T follicular helper cell (primary cell): Measurements from ENCODE around the gene KLHL10.
"Not testable (repeated sequence)": the region's sequence is repeated elsewhere in the genome, so short reads cannot be mapped to it uniquely, and the experiment has no call there.

Source experiments
- DNase-seq: peaks from one replicate; pipeline ENCODE4 v3.0.0-alpha.2; 2020; ENCODE audit warnings: low read depth

KLHL10 gene

DNA sequence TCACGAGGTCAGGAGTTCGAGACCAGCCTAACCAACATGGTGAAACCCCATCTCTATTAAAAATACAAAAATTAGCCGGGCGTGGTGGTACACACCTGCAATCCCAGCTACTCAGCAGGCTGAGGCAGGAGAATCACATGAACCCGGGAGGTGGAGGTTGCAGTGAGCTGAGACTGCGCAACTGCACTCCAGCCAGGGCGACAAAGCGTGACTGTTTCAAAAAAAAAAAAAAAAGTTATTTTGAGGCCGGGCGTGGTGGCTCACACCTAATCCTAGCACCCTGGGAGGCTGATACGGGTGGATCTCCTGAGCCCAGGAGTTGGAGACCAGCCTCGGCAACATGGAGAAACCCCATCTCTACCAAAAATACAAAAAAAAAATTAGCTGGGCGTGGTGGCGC lies 13.8 kb downstream of the KLHL10 start:
- DNase-seq, result not testable (repeated sequence)

DNA sequence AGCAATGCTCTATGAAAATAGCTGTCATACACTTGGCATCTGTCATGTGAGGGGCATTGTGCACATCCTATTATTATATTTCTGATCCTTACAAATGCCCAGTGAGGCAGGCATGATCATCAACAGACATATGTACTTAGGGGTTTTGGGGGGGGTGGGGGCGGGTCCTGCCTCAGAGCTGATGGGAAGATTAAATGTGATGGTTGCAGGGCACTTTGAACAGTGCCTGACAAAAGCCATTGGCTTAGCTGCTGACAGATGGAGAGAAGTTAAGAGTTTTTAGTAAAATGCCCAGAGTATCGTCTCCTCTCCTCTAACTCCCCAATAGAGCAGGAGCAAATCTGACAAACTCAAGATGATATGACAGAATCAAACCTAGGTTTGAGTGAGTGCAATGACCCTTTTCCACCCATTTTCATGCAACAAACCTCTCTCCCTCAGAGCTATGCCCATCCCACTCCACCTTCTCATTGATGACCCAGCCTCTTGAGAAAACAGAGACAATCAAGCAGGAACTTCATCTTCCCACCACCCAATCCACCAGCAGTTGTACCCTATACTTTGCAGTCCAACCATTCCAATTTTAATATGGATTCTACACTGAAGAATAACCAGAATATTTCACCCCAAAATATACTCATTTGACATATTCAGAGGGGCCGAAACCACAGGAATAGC lies 22.8 kb downstream of the KLHL10 start:
- DNase-seq, result no peak

DNA sequence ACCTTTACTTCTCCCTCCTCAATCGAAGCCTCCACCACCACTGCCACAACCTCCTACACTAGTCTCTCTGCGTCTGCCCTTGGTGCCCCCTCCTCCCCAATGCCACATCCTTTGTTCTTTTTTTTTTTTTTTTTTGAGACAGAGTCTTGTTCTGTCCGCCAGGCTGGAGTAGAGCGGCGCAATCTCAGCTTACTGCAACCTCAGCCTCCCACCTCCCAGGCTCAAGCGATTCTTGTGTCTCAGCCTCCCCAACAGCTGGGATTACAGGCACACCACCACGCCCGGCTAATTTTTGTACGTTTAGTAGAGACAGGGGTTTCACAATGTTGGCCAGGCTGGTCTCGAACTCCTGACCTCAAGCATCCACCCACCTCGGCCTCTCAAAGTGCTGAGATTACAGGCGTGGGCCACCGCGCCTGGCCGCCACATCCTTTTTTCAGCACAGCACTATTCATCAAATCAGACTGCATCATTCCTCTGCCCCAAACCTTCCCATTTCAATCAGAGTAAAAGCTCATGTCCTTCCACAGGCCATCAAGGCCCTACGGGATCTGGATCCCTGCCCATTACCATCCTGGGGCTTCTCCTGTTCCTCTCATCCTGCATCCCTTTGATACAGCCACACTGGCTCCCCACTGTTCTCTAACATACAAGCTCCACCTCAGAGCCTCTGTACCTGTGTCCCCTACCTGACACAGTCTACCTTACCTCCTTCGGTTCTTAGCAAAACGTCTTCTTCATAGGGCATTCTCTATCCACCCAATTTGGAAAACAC lies 25.6 kb downstream of the KLHL10 start:
- DNase-seq, result no peak

DNA sequence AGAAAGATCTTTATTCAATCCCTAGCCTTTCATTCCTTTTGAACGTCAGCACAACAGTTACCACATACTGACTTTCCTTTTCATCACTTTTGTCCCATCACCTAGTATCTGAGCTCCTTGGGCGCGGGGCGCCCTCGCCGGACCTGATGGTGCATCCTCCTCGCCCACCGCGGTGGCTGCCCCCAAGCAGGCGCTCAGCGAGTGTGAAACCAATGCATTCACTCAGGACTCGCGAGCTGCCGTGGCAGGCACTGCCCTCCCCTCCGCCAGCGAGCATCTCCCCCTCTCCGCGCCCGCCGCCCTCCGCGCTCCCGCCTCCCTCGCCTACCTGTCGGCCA lies 26.8 kb downstream of the KLHL10 start:
- DNase-seq, result no peak

DNA sequence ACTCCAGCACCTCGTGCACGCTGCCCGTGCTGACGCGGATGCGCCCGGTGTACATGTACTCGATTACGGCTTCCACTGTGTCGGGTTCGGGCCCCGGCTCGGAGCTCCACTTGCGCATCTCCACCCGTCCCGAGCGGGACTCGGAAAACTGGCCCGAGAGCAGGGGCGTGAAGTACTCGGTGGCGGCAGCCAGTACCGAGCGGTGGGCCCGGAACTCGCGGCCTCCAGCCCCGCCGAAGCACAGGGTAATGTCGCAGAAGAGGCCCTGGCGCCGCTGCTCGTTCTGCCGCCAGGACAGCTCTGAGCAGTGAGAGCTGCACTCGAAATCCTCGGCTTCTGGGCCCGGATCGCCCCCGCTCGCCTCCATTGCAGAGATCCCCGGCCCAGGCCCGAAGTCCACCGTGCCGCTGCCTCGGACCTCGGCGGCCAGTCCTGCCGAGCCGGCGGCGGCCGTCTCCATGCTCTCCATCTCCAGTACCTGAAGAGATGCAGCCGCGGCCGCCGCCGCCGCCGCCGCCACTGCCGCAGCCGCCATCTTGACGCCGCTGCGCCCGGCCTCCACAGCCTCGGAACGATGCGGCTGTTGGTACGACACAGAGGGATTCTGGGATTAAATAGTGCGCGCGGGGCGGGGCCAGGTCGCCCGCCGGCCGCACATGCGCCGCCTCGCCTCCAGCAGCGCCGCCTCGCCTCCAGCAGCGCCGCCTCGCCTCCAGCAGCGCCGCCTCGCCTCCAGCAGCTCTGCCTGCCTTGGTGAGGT lies 27.4 kb downstream of the KLHL10 start, which contains the start of gene KLHL11:
KLHL11 (minus strand) TSS at position 588 of the 760 bp plus-strand sequence; CDS start at position 535, 53 bp downstream.
- peak; percentile 85 for DNase-seq

DNA sequence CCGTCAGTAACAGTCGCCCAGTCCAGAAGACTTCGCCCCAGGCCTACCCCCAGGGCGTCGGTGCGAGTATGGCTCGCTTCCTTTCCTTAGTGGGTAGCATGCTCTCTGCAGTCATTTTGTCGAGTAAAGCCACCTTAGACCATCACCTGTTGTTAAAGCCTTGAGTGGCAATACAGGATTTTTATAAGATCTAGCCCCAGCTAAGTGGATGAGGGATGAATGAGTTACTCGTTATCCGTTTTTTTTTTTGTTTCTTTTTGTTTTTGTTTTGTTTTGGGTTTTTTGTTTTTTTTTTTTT lies 27.9 kb downstream of the KLHL10 start:
- DNase-seq, result no peak

DNA sequence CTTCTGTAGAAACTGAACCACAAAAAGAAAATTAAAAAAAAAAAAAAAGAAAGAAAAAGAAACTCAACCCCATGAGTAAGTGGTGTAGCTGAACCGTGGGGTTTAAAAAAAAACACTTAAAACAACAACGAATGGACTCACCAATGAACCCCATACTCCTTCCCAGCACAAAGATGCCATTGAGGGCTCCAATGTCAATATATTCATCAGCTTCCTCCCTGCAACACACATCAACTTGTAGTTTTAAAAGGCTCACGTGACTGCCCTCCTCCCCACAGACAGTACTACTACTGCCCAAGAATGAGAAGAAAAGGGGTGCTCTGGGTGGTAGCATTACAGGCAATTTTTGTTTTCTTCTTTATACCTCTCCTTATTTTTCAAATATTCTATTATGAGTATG lies 30.9 kb downstream of the KLHL10 start:
- DNase-seq, result no peak

DNA sequence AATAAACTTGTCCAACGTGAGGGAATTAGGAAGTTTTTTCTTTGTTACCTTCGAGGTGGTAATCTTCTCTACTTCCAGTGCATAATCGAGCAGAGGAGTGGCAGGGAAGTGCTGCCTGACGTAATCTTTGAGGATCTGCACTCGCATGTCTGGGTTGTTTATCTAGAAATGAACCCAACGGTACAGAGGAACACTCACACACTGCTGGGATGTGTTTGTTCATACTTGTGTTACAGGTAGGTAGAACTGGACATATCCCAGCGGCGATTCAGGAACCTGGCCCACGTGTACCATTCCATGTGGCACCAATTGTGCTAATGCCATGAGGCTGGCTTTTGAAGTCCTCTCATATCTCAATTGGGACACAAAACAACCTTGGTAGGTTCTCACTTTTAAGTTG lies 31.8 kb downstream of the KLHL10 start:
- no peak for DNase-seq

DNA sequence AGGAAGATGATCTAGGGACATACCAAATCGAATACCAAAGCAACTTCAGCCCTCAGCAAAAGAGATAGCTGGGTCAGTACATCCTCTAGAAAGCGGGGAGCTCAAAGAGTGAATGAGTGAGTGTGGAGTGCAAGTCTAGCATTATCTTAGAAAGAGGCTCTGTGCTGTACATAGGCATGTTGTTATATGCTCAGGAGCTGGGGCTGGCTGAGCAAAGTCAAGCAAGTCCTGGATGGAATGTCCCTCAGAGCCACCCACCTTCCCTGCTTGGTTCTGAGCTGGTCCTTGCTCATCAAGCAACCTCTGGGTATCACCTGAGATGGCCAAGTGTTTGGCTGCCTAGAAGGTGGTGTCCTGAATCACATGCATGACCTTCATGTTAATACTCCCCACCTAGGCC lies 32.5 kb downstream of the KLHL10 start:
- DNase-seq, result no peak

DNA sequence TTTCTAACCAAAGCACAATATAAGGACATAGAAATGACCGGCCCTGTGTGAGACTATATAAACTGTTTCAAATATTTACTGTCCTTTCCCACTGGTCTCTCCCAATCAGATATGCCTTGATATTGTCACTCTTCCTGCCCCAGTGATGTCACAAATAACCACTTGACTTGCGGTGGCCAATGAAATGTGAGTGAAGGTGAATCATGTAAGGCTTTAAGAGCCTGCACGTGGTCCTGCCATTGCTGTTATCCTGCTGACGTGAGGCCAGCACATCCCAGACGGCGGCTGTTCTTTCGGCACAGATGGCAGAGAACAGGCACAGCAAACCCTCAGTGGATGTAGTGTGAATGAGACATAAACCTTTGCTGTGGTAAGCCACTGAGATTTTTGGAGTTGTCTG lies 33.0 kb downstream of the KLHL10 start:
- no peak for DNase-seq

DNA sequence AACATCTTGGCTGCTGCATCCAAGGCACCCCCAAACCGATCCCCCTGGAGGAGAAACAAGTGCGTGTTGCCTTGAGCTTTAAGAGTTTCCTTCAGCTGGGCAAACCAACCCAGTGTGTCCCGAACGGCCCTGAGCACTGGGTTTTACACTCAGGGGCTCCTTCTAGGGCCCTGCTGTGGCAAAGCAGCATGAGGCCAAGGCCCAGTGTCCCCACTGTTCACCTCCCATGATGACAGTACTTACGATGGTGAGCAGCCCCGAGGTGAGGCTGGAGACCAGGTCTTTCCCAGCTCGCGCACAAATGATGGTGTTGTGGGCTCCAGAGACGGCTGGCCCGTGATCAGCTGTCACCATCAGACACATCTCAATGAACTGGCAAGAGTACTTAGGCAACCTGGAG lies 34.2 kb downstream of the KLHL10 start:
- no peak for DNase-seq

DNA sequence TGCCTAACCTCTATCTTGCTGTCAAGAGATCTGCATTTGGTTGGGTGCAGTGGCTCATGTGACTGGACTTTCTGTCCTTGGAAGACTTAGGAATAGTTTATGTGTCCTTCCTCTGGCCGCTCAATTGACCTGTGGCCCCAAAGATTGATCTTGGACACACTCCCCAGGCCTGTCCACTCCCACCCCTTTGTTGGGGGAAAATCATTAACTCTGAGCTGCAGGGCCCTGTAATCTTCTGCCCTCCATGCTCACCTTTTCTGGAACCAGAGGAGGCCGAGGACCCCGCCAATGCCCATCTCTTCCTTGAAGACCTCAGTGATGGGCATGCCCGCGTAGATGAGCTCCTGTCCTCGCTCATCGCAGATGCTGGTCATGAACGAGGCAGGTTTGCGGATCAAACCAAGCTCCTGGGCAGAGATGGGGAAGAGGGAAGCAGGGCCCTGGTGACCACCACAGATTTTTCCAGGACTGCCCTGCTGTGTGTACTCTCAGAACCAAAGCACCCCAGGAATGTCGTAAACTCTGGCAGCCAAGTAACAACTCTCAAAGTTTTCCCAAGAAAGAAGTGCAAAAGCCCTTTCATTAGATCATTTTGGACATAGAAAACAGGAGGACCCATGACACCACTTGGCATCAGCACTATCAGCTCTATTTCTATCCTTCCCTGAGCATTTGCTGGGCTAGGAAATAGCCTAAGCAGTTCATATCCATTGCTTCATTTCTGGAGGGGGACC lies 36.1 kb downstream of the KLHL10 start:
- DNase-seq, result no peak

DNA sequence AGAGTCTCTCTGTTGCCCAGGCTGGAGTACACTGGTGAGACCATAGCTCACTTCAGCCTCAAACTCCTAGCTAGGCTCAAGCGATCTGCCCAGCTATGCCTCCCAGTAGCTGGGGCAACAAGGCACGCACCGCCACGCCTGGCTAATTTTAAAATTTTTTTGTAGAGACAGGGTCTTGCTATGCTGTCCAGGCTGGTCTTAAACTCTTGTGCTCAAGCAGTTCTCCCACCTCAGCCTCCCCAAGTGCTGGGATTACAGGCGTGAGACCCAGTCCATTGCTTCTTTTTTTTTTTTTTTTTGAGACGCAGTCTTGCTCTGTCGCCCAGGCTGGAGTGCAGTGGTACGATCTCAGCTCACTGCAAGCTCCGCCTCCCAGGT lies 36.7 kb downstream of the KLHL10 start:
- DNase-seq, result not testable (repeated sequence)

DNA sequence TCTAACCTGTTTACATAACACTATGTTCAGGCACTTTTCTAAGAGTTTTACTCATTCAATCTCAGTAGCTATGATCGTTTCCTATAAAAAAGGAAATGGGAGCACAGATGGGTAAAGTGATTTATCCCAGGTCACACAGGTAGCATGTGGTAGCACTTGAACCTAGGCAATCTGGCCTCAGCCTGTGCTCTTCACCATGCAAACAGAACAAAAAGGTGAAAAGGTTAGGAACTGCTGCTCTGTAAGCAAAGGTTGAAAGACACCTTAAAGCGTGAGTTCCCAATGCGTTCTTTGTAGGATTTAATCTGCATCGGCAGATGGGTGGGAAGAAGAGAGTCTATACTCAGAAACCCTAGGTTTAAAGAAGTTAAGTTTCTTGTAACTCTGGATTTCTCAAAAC lies 42.5 kb downstream of the KLHL10 start:
- DNase-seq, result no peak

DNA sequence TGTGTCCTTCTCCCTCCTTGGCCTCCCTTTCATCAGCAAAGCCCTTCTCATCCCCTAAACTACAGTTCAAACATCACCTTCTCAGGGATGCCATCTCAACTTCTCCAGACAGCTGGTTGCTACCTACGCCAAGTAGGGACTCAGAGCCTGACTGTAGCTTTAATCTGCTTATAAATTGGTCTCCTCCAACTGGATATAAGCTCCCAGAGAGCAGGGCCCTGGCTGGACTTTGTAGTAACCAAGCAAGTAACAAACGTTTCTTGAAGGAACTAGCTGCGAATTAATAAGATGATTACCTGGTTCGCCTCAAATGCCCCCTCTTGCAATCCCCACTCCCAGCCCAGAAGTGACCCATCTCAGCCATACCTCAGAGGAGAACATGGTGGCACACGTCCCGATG lies 45.1 kb downstream of the KLHL10 start:
- DNase-seq, result no peak

DNA sequence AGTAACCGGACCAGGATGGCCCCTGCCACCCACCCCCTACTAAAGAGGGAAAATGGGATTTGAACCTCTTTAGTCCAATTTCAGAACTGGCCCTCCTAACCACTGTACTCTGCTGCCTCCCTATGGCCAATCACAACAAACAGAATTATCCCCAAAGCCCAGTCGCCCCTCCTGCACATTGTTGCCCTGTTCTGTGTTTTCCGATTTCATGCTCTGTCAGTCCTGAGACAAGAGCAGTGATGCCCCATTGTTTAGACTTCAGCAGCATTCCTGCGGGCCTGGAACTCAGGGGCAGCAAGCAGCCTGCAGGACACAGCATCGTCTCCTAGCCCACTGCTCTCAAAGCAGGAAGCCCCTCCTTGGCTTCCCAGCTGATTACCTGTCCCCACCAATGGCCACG lies 48.1 kb downstream of the KLHL10 start:
- no peak for DNase-seq

DNA sequence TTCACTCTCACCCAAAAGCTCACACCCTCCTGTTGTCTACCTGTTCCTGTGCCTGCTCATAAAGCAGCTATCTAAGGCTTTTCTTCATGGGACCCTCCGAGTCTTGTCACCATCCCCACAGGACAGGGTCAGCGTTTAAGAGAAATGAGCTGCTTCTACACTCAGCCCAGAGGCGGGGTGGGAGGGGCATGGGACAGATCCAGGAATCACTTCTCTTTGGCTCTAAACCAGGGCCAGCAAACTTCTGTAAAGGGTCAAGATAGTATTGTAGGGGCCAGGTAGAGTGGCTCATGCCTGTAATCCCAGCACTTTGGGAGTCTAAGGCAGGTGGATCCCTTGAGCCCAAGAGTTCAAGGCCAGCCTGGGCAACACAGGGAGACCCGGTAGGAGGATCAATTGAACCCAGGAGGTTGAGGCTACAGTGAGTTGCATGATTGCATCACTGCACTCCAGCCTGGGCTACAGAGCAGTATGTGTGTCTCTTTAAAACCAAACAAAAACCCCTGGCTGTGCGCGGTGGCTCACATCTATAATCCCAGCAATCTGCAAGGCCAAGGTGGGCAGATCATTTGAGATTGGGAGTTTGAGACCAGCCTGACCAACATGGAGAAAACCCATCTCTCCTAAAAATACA lies 50.8 kb downstream of the KLHL10 start:
- DNase-seq, result no peak

DNA sequence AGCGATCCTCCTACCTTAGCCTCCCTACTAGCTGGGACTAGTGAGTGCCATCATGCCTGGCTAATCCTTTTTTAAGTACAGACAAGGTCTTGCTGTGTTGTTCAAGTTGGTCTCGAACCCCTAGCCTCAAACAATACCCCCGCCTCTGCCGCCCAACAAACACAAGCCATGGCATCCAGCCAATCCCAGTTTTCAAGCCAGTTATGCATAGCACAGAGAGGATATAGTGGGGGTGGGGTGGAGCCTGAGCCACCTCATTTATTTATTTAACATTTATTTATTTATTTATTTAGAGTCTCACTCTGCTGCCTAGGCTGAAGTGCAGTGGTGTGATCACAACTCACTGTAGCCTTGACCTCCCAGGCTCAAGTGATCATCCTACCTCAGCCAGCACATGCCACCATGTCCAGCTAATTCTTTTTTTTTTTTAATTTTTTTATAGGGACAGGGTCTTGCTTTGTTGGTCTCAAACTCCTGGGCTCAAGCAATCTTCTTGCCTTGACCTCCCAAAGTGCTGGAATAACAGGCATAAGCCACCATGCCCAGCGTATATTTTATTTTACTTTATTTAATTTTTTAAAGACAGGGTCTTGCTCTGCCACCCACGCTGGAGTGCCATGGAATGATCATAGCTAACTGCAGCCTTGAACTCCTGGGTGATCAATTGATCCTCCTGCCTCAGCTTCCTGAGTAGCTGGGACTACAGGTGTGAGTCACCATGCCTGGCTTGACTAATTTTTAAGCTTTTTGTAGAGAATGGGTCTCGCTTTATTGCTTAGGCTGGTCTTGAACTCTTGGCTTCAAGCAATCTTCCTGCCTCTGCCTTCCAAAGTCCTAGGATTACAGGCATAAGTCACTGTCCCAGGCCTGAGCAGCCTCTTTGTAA lies 53.8 kb downstream of the KLHL10 start:
- no peak for DNase-seq

DNA sequence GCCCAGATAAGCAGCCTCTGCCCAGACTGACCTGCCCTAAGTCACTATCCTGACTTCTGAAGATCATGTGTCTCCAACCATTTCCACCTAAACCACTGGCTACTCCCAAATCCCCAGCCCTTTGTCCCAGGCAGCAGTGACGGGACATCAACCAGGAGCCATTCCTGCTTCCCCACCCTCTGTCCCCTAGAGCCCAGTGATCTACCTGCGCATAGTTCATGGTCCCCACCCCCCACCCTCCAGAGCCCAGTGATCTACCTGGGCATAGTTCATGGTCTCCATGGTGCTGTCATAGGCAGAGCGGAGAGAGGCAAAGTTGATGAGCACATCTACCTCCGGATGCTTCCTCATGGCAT lies 54.4 kb downstream of the KLHL10 start:
- no peak for DNase-seq

DNA sequence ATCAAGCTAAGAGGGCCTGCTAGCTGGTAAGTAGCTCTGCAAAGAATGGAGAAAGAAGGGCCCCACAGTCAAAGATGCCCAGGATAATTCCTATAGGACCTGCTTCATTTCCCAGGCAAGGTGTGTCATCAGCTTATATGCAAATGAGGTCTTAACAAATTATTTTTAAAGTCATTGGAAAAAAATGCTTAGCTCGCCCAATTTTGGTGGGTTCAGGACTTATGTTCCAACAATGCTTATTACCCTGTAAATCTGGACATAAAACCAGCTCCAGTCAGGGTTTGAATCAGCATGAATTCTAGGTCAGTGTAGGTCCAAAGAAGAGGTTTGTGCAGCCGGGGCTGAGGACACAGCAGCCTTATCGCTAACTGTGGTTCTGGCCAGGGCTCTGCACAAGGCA lies 55.8 kb downstream of the KLHL10 start:
- DNase-seq, result no peak

DNA sequence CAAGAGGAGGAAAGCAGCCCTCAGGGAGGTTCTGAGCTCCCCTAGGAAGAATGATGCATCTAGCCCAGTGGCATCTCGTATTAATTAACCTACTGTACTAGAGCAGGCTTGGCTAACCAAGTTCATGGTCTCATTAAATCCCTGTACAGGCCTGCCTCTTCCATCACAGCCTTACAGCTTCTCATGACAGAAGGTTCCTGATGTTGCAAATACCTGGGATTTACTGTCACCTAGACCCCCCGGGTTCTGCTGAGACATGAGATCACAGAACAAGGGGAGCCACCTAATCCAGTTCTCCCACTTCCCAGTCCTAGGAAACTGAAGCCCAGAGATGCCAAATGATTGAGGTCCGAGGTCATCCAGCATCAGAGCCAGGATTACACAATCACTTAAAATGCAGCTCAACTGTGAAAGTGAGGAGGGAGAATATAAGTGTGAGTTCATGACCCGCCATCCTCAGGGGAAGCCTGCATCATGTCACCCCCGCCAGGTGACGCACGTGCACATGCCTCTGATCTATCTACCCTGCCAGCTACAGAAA lies 57.2 kb downstream of the KLHL10 start:
- DNase-seq, result no peak
